Caco-2 (cell line): ENCODE data around the gene DCHS1. TPM values are rescaled to one million over a fixed set of nuclear protein-coding genes. Genes with fewer than 3 reads are reported as not detected.

ENCODE experiments used
- BruUV-seq: library from RNA; stranded (reverse); fragments of 400-500 nt; replicated peaks from 2 replicates; lab custom pipeline; 2021; lab: Mats Ljungman, UMichigan
- CTCF ChIA-PET: fragments of 300-600 bp; sonication (Branson Sonifier 250); formaldehyde crosslinking; loops from one replicate; lab custom pipeline; 2022; ENCODE audit warnings: antibody characterized with exemption; lab: Charles Lee
- POLR2A ChIA-PET: fragments of 300-600 bp; sonication (Branson Sonifier 250); formaldehyde crosslinking; loops from one replicate; lab custom pipeline; 2022; ENCODE audit warnings: antibody characterized with exemption; lab: Charles Lee
- DNase-seq, 2 experiments: peaks; one replicate each; pipeline versions ENCODE4 v3.0.0 to v3.0.0-alpha.2; 2020 to 2022
- H3K27me3 ChIP-seq: replicated peaks from 2 replicates; pipeline ENCODE4 v1.6.0; 2011; ENCODE audit warnings: low read length; ENCODE audit not compliant: control insufficient read depth, insufficient read depth
- H3K36me3 ChIP-seq: 2 replicates; pipeline ENCODE4 v1.5.1; 2011; ENCODE audit warnings: low read length; ENCODE audit not compliant: control insufficient read depth, insufficient read depth
- H3K4me1 ChIP-seq: fragments of 250-450 bp; sonication (Bioruptor Pico); 2 replicates; pipeline ENCODE4 v1.5.1; 2020; ENCODE audit warnings: mild to moderate bottlenecking
- H3K4me3 ChIP-seq: 2 replicates; pipeline ENCODE4 v1.5.1; 2011; ENCODE audit warnings: low read depth, mild to moderate bottlenecking, control low read depth, low read length
- H3K9me3 ChIP-seq: fragments of 250-450 bp; sonication (Bioruptor Pico); 2 replicates; pipeline ENCODE4 v1.5.1; 2020; ENCODE audit warnings: mild to moderate bottlenecking, moderate library complexity
- H3K27ac Mint-ChIP-seq: one replicate; pipeline ENCODE4 v1.8.0; 2022; ENCODE audit warnings: mixed read lengths; ENCODE audit not compliant: unreplicated experiment
- H3K27me3 Mint-ChIP-seq: one replicate; pipeline ENCODE4 v1.8.0; 2022; ENCODE audit warnings: mixed read lengths; ENCODE audit not compliant: insufficient read depth, unreplicated experiment
- H3K36me3 Mint-ChIP-seq: one replicate; pipeline ENCODE4 v1.8.0; 2022; ENCODE audit warnings: mild to moderate bottlenecking, mixed read lengths; ENCODE audit not compliant: insufficient read depth, unreplicated experiment
- H3K4me1 Mint-ChIP-seq: one replicate; pipeline ENCODE4 v1.8.0; 2022; ENCODE audit warnings: low read depth, mixed read lengths; ENCODE audit not compliant: unreplicated experiment
- H3K4me3 Mint-ChIP-seq: one replicate; pipeline ENCODE4 v1.8.0; 2022; ENCODE audit warnings: mild to moderate bottlenecking, moderate library complexity, mixed read lengths; ENCODE audit not compliant: unreplicated experiment
- H3K9me3 Mint-ChIP-seq: one replicate; pipeline ENCODE4 v1.8.0; 2022; ENCODE audit warnings: mixed read lengths; ENCODE audit not compliant: unreplicated experiment
- CTCF ChIP-seq, 2 experiments: fragments of 200-600 bp in 1 of 2; IDR thresholded peaks; 1 replicate in 1 of 2; 2 replicates in 1 of 2; pipeline versions ENCODE4 v1.5.1 to v1.8.0; 2011 to 2022; ENCODE audit warnings: antibody characterized with exemption in 1 of 2, control low read depth in 1 of 2, inconsistent platforms in 1 of 2, low read depth in 1 of 2, low read length in 1 of 2, mild to moderate bottlenecking in 1 of 2, moderate library complexity in 1 of 2; ENCODE audit not compliant: insufficient read depth in 1 of 2, severe bottlenecking in 1 of 2, unreplicated experiment in 1 of 2
- intact Hi-C: fragments of 100-400 bp; cut with micrococcal nuclease; formaldehyde crosslinking; loops from one replicate; pipeline ENCODE4 v1.10.0; 2022; ENCODE audit not compliant: unreplicated experiment
- total RNA-seq: library from RNA; stranded (reverse); gene quantifications from 2 replicates; pipeline ENCODE4 v1.2.3, GENCODE V29; 2022

DCHS1 gene
- total RNA-seq, 1 experiment from 2014 or later, result 1.7 TPM

GRCh38 chr11:6572215-6572614 lies 83.4 kb downstream of the DCHS1 start:
- H3K27me3 Mint-ChIP-seq, result no peaks in the 10 kb centered on the region
- Histone ChIP-seq H3K4me1 (no peaks in the 10 kb centered on the region), H3K4me3 (no peak overlapping the region), H3K9me3 (no peaks in the 10 kb centered on the region), H3K36me3 (no peaks in the 10 kb centered on the region), H3K27me3 (no peaks in the 10 kb centered on the region)
- H3K27ac Mint-ChIP-seq, result no peak overlapping the region
- DNase-seq, result no peak
- intact Hi-C loops, result no loop called here
- POLR2A ChIA-PET, result no interaction called here
- no peaks in the 10 kb centered on the region for H3K4me1 Mint-ChIP-seq
- no peak overlapping the region for H3K4me3 Mint-ChIP-seq
- no peaks in the 10 kb centered on the region for H3K36me3 Mint-ChIP-seq
- no peak for TF ChIP-seq CTCF (IDR thresholded peaks at IDR 0.05; ENCODE audit: insufficient read depth in 1 of 2, low read depth in 1 of 2, low read length in 1 of 2, severe bottlenecking in 1 of 2, unreplicated experiment in 1 of 2)
- BruUV-seq, result no TSS peak
- no peaks in the 10 kb centered on the region for H3K9me3 Mint-ChIP-seq
- CTCF ChIA-PET, result no interaction called here

- DNase-seq, result no peak
- Histone ChIP-seq H3K27me3 (no peaks in the 10 kb centered on the region), H3K4me1 (no peaks in the 10 kb centered on the region), H3K4me3 (no peak overlapping the region), H3K36me3 (no peaks in the 10 kb centered on the region), H3K9me3 (no peaks in the 10 kb centered on the region)
- ChIA-PET POLR2A (no interaction called here), CTCF (no interaction called here)
- BruUV-seq, result no TSS peak
- H3K4me3 Mint-ChIP-seq, result no peak overlapping the region
- no peak for TF ChIP-seq CTCF (IDR thresholded peaks at IDR 0.05; ENCODE audit: insufficient read depth in 1 of 2, low read depth in 1 of 2, low read length in 1 of 2, severe bottlenecking in 1 of 2, unreplicated experiment in 1 of 2)
- no peaks in the 10 kb centered on the region for H3K27me3 Mint-ChIP-seq
- intact Hi-C loops, result no loop called here
- H3K4me1 Mint-ChIP-seq, result no peaks in the 10 kb centered on the region
- no peaks in the 10 kb centered on the region for H3K9me3 Mint-ChIP-seq
- no peak overlapping the region for H3K27ac Mint-ChIP-seq
- no peaks in the 10 kb centered on the region for H3K36me3 Mint-ChIP-seq
Measured at GRCh38 chr11:6571434-6572008, 84.1 kb downstream of the DCHS1 start.

Other genes starting within 250 kb of the DCHS1 start
- 37.8 and 39.0 TPM in 2 replicates for gene APBB1, start 236.7 kb downstream of the DCHS1 start, total RNA-seq
- gene HPX, start 214.8 kb downstream of the DCHS1 start, total RNA-seq, result 10.7 and 10.9 TPM in 2 replicates
- gene TRIM3, start 181.9 kb downstream of the DCHS1 start, total RNA-seq, result 28.0 and 33.4 TPM in 2 replicates
- gene ARFIP2, start 174.5 kb downstream of the DCHS1 start, total RNA-seq, result 94.6 and 100 TPM in 2 replicates
- gene TIMM10B, start 174.3 kb downstream of the DCHS1 start, total RNA-seq, result 52.4 and 53.1 TPM in 2 replicates
- 5.7 and 6.7 TPM in 2 replicates for gene DNHD1, start 158.5 kb downstream of the DCHS1 start, total RNA-seq
- gene RRP8, start 52.2 kb downstream of the DCHS1 start, total RNA-seq, result 20.0 and 21.0 TPM in 2 replicates
- gene ILK, start 52.0 kb downstream of the DCHS1 start, total RNA-seq, result 117 and 119 TPM in 2 replicates
- gene TAF10, start 43.6 kb downstream of the DCHS1 start, total RNA-seq, result 142 and 143 TPM in 2 replicates
- 61.7 TPM in 2 replicates for gene TPP1, start 36.4 kb downstream of the DCHS1 start, total RNA-seq
- gene MRPL17, start 27.5 kb upstream of the DCHS1 start, total RNA-seq, result 57.8 and 60.8 TPM in 2 replicates
- not detected in 2 replicates for gene OR2AG2, start 116.2 kb upstream of the DCHS1 start, total RNA-seq
- not detected in 2 replicates for gene OR2AG1, start 127.2 kb upstream of the DCHS1 start, total RNA-seq
- not detected in 2 replicates for gene OR6A2, start 143.9 kb upstream of the DCHS1 start, total RNA-seq
- gene OR10A5, start 189.9 kb upstream of the DCHS1 start, total RNA-seq, result not detected in 2 replicates
- not detected in 2 replicates for gene OR10A2, start 207.2 kb upstream of the DCHS1 start, total RNA-seq
- gene OR10A4, start 220.8 kb upstream of the DCHS1 start, total RNA-seq, result not detected in 2 replicates
- not detected in 2 replicates for gene OR2D2, start 236.7 kb upstream of the DCHS1 start, total RNA-seq